Measurements from ENCODE around the gene KLRG1.

DNA sequence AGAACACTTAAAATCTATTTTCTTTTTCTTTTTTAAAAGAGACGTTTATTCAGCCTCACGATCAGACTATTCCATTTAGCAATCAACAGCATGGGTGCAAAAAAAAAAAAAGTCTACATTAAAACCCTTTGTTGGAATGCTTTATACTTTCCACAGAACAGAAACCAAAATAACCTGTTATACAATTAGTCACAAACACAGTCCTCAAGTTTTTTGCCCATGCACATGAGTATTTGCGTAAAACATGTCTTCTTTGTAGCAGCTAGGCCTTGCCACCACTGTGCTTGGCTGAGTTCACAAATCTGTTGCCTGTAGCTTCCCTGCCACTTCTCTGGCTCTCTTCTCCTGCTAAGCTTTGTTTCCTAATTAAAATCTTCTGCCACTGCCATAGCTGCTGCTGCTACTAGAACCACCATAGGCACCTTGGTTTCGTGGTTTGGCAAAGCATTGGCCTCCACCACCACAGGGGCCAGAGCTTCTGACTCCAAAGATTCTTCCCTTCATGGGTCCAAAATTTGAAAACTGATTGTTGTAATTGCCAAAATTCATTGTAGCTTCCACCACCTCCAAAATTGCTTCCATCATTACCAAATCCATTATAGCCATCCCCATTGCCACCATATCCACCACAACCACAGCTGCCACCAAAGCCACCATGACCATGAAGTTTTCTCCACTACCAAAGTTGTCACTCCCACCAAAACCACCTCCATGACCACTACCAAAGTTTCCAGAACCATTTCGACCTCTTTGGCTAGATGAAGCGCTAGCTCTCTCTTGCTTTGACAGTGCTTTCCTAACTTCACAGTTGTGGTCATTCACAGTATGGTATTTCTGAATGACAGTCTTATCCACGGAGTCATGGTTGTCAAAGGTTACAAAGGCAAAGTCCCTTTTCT is 38.1 kb downstream of the KLRG1 start:
- TF ChIP-seq POLR2AphosphoS5 (IDR thresholded peaks at IDR 0.05), result no peak
- no peak for TF ChIP-seq CTCF (IDR thresholded peaks at IDR 0.05)
- no peak for TF ChIP-seq POLR2A (IDR thresholded peaks at IDR 0.05)
